HG02763 (cell line): ENCODE data around the gene MINDY4.

Source experiments
- ATAC-seq: cut with Tn5 transposase; IDR thresholded peaks from one replicate; pipeline ENCODE4 v1.9.1; 2021; ENCODE audit warnings: mild to moderate bottlenecking, moderate library complexity; ENCODE audit not compliant: unreplicated experiment

Gene MINDY4

GRCh38 chr7:30740417-30741181 lies 30.6 kb upstream of the MINDY4 start:
- ATAC-seq, result peak; percentile 46

DNA sequence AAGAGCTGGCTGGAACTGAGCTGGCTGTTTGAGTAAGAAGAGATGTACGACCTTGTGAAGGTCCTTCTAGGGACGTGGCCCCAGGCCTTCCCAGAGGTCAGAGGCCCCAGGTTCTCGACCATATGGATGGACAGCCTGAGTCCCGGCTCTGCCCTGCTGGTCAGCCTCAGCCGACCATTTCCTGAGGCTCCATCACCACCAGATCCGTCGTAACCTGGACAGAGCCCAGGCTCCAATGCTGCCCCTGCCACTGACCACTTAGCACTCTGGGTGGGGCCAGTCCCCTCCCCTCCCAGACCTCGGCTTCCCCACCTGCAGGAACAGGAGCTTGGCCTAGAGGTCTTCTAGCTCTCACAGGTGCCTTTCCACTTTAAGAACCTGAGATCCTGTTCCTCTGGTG lies 29.9 kb upstream of the MINDY4 start:
- no peak for ATAC-seq

DNA sequence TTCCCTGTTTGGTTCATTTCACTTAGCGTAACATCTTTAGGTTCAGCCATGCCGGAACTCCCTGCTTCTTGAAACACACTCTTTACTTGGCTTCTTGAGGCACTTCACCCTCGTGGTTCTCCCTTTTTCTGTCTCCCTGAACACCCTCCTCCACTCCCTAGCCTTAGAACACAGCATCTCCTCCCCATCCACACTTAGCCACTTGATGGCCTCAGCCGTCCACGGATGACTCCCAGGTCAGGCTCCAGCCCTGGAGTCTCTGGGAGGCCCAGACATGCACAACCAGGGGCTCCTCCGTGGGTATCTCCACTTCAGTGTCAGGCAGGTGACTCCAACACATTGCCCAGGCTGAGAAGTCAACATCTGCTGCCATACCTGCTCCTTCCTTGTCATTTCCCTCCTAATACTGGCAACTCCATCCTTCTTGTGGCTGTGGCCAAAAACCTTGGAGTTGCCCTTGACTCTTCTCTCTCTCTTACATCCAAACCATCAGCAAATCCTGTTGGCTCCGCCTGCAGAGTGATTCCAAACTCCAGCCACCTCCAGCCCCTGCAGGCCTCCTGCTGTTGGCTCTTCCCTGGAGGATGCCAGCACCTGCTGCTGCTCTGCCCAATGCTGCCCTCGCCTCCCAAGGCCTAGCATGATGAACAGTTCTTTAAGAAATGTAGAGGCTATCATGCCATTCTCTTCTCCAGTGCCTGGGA lies 27.7 kb upstream of the MINDY4 start:
- ATAC-seq, result no peak

DNA sequence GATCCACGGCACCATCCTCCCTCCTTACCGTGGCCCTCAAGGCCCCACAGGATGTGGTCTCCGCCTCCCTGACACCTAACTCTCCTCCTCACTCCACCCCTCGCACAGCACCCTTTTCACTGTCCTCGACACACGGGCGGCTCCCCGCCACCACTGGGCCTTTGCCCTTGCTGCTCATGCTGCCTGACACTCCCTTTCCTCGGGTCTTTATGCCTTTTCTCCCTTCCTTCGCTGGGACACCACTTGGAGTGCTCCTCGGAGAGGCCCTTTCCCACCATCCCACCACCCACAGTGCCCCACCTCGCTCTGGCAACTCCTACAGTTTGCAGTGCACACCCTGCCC lies 27.2 kb upstream of the MINDY4 start:
- ATAC-seq, result no peak

DNA sequence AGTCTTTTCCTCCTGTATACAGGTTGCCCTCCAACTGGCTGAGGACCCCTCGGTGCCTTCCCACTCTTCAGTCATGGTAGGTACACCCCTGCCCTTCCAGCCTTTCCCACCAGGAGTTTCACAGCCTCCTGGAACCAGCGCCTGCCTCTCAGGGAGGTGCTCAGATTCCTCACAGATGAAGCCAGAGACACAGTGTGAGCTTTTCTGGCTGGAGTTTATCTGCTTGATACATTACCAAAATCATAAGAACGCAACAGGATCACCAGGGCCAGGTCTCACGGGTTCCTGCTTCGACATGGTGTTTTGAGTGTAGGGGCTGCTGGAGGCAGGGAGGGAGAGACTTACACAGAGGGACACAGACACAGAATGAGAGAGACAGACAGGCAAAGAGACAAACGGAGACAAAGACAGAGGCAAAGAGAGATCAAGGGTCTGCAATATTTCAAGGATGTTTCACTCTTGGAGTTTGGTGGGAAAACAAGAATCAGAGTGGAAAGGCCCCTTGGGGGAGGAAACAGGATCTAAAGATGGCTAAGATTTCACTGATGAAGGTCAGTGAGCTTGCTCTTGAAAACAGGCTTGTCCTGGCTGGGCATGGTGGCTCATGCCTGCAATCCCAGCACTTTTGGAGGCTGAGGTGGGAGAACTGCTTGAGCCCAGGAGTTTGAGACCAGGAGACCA lies 25.8 kb upstream of the MINDY4 start:
- no peak for ATAC-seq

- ATAC-seq, result no peak
Measured at GRCh38 chr7:30750010-30750409, 21.2 kb upstream of the MINDY4 start.

DNA sequence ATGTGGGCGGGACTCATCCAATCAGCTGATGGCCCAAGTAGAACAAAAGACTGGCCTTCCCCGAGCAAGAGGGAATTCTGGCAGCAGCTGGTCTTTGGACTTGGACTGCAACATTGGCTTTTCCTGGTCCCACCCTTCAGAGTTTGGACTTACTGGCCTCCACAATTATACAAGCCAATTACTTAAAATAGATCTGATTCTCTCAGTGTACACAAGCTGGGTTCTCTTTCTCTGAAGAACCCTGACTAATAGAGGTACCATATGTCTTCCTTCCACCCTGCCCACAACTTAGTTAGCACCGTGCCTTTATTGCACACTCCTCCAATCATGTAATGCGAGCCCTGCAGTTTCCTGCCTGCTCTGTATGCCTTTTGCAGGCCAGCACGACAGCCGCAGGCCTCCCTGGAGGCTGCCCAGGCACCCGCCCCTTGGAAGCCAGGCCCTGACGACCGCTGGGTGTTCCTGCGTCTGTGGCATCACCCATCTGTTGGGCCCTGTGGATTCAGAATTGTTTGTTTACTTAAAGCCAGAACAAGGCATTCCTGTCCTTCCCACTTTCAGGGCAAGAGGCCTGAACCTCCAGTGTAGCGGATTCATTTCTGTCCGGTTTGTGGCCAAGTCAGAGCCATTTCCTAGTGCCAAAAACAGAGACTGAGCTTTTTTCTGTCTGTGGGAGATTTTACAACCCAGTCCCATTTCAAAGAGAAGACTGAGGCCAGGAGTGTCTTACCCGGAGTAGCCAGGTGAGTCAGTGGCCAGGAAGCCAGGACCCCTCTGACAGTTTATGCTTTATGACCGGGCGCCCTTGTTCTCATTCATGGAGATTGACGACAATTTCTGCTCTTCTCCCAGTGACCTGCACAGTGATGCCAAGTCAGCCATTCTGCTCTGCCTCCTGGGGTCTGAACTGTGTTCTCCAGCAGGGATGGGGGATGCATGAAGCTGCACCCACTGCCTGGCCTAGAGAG lies 20.2 kb upstream of the MINDY4 start:
- no peak for ATAC-seq

DNA sequence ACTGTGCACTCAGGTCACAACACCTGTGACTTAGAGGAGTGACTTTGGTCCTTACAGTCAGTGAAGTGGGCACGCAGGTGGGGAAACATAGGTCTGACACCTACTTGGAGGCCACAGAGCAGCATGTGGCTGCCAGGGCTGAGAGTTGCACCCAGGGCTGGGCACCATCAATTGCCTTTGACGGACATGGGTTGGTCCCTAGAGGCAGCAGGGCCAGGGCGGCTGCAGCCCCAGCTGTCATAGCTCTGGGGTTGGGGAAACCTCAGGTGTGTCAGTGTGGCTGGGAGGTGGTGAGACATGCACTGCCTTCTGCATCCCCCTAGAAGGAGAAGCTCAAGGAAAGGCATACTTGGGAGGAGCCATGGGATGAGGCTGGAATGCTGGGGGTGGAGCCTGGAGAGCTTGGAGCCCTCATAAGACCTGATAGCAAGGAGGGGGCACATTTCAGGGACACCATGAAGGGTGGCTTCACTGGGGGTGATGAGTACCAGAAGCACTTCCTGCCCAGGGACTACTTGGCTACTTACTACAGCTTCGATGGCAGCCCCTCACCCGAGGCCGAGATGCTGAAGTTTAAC lies 19.4 kb upstream of the MINDY4 start, which contains the start of gene INMT:
TSS of gene INMT (plus strand) at position 440 of the 578 bp plus-strand sequence. CDS start at position 456, 16 bp downstream.
- ATAC-seq, result no peak

- ATAC-seq, result no peak
Measured at GRCh38 chr7:30752484-30752883, 18.7 kb upstream of the MINDY4 start.

- no peak for ATAC-seq
Measured at GRCh38 chr7:30752979-30753378, 18.2 kb upstream of the MINDY4 start.

DNA sequence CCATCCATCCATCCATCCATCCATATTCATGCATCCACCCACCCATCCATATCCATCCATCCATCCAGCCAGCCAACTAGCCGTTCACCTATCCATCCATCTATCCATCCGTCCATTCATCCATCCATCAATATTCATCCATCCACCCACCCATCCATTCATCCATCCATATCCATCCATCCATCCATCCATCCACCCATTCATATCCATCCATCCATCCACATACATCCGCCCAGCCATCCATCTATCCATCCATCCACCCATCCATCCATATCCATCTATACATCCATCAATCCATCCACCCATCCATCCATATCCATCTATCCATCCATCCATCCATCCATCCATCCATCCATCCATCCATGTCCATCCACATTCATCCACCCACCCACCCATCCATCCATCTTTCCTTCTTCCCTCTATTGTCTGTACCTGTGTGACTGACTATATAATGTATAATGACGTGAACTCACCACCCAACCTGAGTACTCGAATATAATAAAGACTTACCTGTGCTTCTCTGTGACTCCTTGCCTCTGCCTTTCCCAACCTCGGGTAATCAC lies 16.8 kb upstream of the MINDY4 start:
- no peak for ATAC-seq

DNA sequence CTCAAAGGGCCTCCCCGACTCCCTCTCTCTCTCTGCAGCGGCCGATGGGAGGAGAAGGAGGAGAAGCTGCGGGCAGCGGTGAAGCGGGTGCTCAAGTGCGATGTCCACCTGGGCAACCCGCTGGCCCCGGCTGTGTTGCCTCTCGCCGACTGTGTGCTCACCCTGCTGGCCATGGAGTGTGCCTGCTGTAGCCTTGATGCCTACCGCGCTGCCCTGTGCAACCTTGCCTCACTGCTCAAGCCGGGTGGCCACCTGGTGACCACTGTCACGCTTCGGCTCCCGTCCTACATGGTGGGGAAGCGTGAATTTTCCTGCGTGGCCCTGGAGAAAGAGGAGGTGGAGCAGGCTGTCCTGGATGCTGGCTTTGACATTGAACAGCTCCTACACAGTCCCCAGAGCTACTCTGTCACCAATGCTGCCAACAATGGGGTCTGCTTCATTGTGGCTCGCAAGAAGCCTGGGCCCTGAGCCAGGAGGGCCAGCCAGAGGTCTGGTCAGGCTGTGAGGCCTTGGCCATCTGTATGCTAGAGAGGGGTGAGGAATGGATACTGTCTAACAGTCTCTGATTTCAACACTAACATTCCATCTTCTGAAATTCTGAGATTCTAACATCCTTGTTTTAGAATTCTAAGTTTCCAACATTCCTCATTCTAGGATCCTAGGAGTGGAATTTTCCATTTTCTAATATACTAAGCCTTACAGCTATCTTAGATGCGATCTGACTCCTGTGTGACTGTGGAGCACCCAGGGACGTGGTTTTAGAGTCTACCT lies 15.6 kb upstream of the MINDY4 start:
- no peak for ATAC-seq

- ATAC-seq, result no peak
Measured at GRCh38 chr7:30757342-30757692, 13.9 kb upstream of the MINDY4 start.

GRCh38 chr7:30760514-30761213 lies 10.6 kb upstream of the MINDY4 start:
- no peak for ATAC-seq

DNA sequence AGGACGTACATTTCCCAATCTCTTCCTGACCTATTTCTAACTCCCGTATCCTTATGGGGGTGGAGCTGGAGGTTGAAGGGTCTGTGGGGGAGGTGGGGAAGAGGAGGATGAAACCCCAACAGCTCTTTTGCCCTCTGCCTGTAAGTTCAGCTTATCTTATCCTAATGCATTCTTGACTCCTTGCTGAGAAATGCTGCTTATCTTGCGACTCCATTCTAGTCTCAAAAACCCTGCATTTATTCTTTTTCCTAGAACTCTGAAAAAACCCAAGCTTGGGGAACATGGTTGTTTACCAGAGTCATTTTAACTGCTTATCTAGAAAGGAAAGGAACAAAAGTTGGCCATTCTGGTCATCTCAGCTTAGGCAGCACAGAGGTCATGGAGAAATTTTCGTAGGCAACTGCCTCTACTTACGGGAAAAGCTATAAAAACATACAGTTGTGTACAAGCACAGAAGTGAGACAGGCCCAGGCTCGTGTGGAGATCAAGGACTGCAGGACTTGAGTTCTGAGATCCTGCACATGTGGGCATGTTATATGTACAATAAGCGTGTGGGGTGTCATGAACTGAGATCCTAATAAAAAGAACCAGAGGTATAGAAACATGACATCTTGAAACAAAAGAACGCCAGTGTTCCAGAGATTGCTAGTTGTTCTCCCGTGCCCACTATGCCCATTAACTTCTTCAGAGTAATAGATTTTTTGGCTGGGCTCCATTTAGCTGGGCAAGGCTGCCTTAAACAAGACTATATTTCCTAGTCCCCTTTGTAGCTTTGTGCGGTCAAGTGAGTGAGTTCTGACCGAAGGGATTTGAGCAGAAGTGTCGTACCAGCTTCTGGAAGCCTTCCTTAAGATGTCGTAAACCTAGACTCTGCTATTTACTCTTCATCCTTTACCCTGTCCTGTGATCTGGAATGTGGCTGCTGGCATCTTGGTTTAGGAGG lies 9.7 kb upstream of the MINDY4 start:
- no peak for ATAC-seq

- peak; percentile 91 for ATAC-seq
Measured at GRCh38 chr7:30764030-30764975, 6.9 kb upstream of the MINDY4 start.

DNA sequence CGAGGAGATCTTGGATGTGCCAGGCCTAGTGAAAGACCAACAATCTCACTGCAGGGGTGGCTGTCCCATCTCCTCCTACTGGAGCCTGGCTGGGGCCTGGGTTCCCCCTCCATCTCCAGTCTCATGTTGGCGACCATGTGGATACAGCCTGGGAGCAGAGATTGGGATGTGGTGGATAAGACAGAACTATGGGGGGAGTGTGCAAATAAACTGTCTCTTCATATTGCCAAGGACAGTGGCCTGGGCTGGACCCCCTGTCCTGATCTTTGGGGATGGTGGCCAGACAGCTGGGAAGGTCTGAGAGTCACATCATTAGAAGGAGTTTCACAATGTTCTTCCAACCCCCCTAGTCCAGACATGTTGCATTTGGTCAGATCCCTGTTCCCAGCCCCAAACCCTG lies 5.8 kb upstream of the MINDY4 start:
- ATAC-seq, result no peak
